Chondrocyte (in vitro differentiated cells): ENCODE data around the gene CASK. TPM values are rescaled to one million over a fixed set of nuclear protein-coding genes. Genes with fewer than 3 reads are reported as not detected.

Source experiments
- DNase-seq: peaks from one replicate; pipeline ENCODE4 v3.0.0; 2021; ENCODE audit warnings: mixed read lengths, low spot score
- H3K27ac Mint-ChIP-seq: one replicate; pipeline ENCODE4 v1.8.0; 2021; ENCODE audit warnings: mild to moderate bottlenecking, moderate library complexity, mixed read lengths; ENCODE audit not compliant: unreplicated experiment
- H3K27me3 Mint-ChIP-seq: 2 replicates; pipeline ENCODE4 v1.8.0; 2021; ENCODE audit warnings: low read depth, mixed read lengths
- H3K36me3 Mint-ChIP-seq: 2 replicates; pipeline ENCODE4 v1.8.0; 2021; ENCODE audit warnings: low read depth, mixed read lengths
- H3K4me1 Mint-ChIP-seq: 2 replicates; pipeline ENCODE4 v1.8.0; 2021; ENCODE audit warnings: low read depth, mild to moderate bottlenecking, mixed read lengths
- H3K4me3 Mint-ChIP-seq: one replicate; pipeline ENCODE4 v1.8.0; 2021; ENCODE audit warnings: mild to moderate bottlenecking, moderate library complexity, mixed read lengths; ENCODE audit not compliant: unreplicated experiment
- H3K9me3 Mint-ChIP-seq: 2 replicates; pipeline ENCODE4 v1.8.0; 2021; ENCODE audit warnings: low read depth, mixed read lengths
- CTCF ChIP-seq: fragments of 200-600 bp; sonication (generic); IDR thresholded peaks from 2 replicates; pipeline ENCODE4 v1.5.0; 2021; ENCODE audit warnings: antibody characterized with exemption, mild to moderate bottlenecking, moderate library complexity
- total RNA-seq: library from RNA; stranded (reverse); gene quantifications from 3 replicates; pipeline ENCODE4 v1.2.1, GENCODE V29; 2021

Gene CASK
- total RNA-seq, 1 donor from 2014 or later = 44.9 TPM

GRCh38 chrX:41707218-41707617 is 216.1 kb downstream of the CASK start:
- Mint-ChIP-seq H3K9me3 (no peaks in the 10 kb centered on the region), H3K36me3 (no peaks in the 10 kb centered on the region), H3K4me1 (peaks cover 5% of the 10 kb centered on the region), H3K27me3 (no peaks in the 10 kb centered on the region), H3K27ac (no peak overlapping the region), H3K4me3 (no peak overlapping the region)
- no peak for DNase-seq
- no peak for TF ChIP-seq CTCF

GRCh38 chrX:41705680-41706374 is 217.5 kb downstream of the CASK start:
- DNase-seq = no peak
- Mint-ChIP-seq H3K36me3 (no peaks in the 10 kb centered on the region), H3K27ac (no peak overlapping the region), H3K4me1 (peaks cover 5% of the 10 kb centered on the region), H3K4me3 (no peak overlapping the region), H3K9me3 (no peaks in the 10 kb centered on the region), H3K27me3 (no peaks in the 10 kb centered on the region)
- TF ChIP-seq CTCF = no peak

GRCh38 chrX:41705042-41705441 is 218.3 kb downstream of the CASK start:
- Mint-ChIP-seq H3K4me1 (peaks cover 6% of the 10 kb centered on the region), H3K9me3 (no peaks in the 10 kb centered on the region), H3K27me3 (no peaks in the 10 kb centered on the region), H3K4me3 (no peak overlapping the region), H3K27ac (no peak overlapping the region), H3K36me3 (no peaks in the 10 kb centered on the region)
- no peak for DNase-seq
- no peak for TF ChIP-seq CTCF

GRCh38 chrX:41703574-41704029 is 219.8 kb downstream of the CASK start:
- no peak for DNase-seq
- no peak overlapping the region for H3K4me3 Mint-ChIP-seq
- no peak overlapping the region for H3K27ac Mint-ChIP-seq
- H3K4me1 Mint-ChIP-seq = peaks cover 9% of the 10 kb centered on the region
- H3K27me3 Mint-ChIP-seq = no peaks in the 10 kb centered on the region
- no peak for TF ChIP-seq CTCF
- H3K36me3 Mint-ChIP-seq = no peaks in the 10 kb centered on the region
- no peaks in the 10 kb centered on the region for H3K9me3 Mint-ChIP-seq

GRCh38 chrX:41695426-41695825 is 227.9 kb downstream of the CASK start:
- no peak overlapping the region for H3K4me3 Mint-ChIP-seq
- no peaks in the 10 kb centered on the region for H3K27me3 Mint-ChIP-seq
- peaks cover 6% of the 10 kb centered on the region for H3K9me3 Mint-ChIP-seq
- no peak for DNase-seq
- H3K27ac Mint-ChIP-seq = no peak overlapping the region
- H3K4me1 Mint-ChIP-seq = peaks cover 34% of the 10 kb centered on the region
- H3K36me3 Mint-ChIP-seq = peaks cover 1% of the 10 kb centered on the region
- no peak for TF ChIP-seq CTCF
